ENCODE measurements around the gene CITED2. TPM values are rescaled to one million over a fixed set of nuclear protein-coding genes. Genes with fewer than 3 reads are reported as not detected.
A peak's percentile ranks its signal among the peaks of the same experiment; 100 is the strongest.

Gene CITED2
- total and polyA plus RNA-seq, 2 donors: 32.4 to 70.8 TPM

- H3K4me1 ChIP-seq (ENCODE audit: insufficient read depth): no peaks in the 10 kb centered on the region
- DNase-seq (ENCODE audit: extremely low spot score): peak; percentile 18
- H3K27ac ChIP-seq (ENCODE audit: low read depth): no peak overlapping the region
- H3K4me3 ChIP-seq (ENCODE audit: low read depth, low read length): peak overlapping the region; percentile 18
- no peaks in the 10 kb centered on the region for H3K36me3 ChIP-seq (ENCODE audit: insufficient read depth)
- 37% methylated on average over 21 of the region's 21 CpGs for WGBS
These were observed 50.7 kb downstream of the CITED2 start for GRCh38 chr6:139323511-139324300.

Other genes starting within 250 kb of the CITED2 start
- 35.2 TPM for gene HECA, start 239.6 kb downstream of the CITED2 start, total RNA-seq
- gene HECA, start 239.6 kb downstream of the CITED2 start, polyA plus RNA-seq: 12.5 TPM
- gene TXLNB, start 82.7 kb downstream of the CITED2 start, total RNA-seq: 8.0 TPM
- 0.58 TPM for gene TXLNB, start 82.7 kb downstream of the CITED2 start, polyA plus RNA-seq